ENCODE measurements around the gene PTPRZ1. TPM values are rescaled to one million over a fixed set of nuclear protein-coding genes. Genes with fewer than 3 reads are reported as not detected.

PTPRZ1 gene
- total and polyA plus RNA-seq, 10 of the 15 experiments (the other 5 are each of a cell fraction or from before 2014, with no cell fraction given): 0.05 to 0.21 (median 0.11) TPM; not detected in 7

DNA sequence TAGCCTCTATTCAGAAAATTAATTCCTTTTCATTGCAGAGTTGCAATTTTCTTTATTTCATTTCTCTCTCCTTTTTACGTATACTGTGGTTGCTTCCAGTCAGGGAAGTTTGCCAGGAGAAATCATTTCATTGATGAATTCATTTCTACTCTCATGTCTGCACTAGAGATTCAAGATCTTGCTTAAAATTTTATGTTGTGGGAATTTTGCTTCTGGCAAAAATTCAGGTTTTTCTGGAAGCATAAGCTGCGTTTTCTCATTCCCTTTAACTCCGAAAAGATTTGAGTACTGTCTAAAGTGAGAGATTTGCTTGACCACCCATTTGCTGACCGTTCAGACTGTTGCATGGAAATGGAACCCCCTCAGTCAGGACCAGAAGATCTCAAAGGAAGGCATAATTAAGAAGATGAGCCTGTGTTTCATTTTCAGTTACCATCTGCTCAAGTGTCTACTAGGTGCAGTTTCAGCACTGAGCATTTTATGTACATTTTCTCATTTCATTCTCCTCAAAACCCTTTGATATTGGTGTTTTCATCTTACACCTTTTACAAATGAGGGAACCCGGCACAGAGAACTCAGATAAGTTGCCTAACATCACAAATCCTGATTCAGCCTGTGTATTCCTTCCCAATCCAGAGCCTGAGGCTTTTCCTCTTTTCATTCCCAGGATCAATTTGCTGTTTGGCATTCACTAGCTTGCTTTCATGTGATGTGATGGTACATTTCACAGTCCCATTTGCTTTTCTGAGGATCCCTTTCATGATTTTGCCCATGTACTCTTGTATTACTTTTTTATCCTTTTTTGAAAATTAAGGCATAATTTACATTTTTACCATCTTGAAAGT lies 3.9 kb downstream of the PTPRZ1 start (continued):
- TF ChIP-seq, protein P1, sequence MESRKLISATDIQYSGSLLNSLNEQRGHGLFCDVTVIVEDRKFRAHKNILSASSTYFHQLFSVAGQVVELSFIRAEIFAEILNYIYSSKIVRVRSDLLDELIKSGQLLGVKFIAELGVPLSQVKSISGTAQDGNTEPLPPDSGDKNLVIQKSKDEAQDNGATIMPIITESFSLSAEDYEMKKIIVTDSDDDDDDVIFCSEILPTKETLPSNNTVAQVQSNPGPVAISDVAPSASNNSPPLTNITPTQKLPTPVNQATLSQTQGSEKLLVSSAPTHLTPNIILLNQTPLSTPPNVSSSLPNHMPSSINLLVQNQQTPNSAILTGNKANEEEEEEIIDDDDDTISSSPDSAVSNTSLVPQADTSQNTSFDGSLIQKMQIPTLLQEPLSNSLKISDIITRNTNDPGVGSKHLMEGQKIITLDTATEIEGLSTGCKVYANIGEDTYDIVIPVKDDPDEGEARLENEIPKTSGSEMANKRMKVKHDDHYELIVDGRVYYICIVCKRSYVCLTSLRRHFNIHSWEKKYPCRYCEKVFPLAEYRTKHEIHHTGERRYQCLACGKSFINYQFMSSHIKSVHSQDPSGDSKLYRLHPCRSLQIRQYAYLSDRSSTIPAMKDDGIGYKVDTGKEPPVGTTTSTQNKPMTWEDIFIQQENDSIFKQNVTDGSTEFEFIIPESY (IDR thresholded peaks at IDR 0.05): no peak
- TF ChIP-seq, protein P2, sequence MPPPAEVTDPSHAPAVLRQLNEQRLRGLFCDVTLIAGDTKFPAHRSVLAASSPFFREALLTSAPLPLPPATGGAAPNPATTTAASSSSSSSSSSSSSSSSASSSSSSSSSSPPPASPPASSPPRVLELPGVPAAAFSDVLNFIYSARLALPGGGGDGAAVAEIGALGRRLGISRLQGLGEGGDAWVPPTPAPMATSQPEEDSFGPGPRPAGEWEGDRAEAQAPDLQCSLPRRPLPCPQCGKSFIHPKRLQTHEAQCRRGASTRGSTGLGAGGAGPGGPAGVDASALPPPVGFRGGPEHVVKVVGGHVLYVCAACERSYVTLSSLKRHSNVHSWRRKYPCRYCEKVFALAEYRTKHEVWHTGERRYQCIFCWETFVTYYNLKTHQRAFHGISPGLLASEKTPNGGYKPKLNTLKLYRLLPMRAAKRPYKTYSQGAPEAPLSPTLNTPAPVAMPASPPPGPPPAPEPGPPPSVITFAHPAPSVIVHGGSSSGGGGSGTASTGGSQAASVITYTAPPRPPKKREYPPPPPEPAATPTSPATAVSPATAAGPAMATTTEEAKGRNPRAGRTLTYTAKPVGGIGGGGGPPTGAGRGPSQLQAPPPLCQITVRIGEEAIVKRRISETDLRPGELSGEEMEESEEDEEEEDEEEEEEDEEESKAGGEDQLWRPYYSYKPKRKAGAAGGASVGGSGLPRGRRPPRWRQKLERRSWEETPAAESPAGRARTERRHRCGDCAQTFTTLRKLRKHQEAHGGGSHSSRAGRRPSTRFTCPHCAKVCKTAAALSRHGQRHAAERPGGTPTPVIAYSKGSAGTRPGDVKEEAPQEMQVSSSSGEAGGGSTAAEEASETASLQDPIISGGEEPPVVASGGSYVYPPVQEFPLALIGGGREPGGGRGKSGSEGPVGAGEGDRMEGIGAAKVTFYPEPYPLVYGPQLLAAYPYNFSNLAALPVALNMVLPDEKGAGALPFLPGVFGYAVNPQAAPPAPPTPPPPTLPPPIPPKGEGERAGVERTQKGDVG (CRISPR knock-in tag; IDR thresholded peaks at IDR 0.05): no peak
- TF ChIP-seq KDM1A (IDR thresholded peaks at IDR 0.05; ENCODE audit: borderline replicate concordance): no peak
- TF ChIP-seq TAF1 (IDR thresholded peaks at IDR 0.05; ENCODE audit: borderline replicate concordance, low read depth, low read length): no peak

DNA sequence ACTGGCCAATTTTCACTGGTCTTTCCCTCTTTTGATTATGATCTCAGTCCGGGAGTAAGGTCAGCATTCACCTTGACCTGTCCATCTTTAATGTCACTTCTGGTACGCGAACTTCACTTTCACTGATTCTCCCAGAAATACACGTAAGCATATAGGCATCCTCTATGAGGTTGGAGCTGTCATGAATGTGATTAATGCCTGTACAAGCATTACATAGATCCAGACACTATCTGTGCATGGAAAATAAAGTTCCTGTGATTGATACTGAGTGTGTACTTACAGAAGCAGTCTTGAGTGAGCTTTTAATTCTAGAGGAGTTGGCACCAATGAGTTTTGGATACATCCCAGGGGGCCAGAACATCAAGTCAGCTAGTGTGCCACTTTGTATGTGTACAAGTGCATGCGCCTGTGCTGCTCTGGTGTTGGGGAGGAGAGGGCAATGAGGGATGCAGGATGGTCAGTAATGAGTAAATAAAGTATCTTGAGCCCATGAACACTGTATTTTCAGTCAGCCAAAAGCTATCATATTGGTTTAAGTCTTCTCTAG lies 6.0 kb downstream of the PTPRZ1 start:
- no peak for FAIRE-seq
- no peak overlapping the region for H3K9ac ChIP-seq (ENCODE audit: control insufficient read depth, insufficient read depth, low read length)
- SMC1A ChIA-PET (ENCODE audit: uncharacterized antibody, unreplicated experiment): interaction anchor here (1.0 kb wide), 1 partner anchor 10 kb away, joined by 3 read pairs; no protein-coding TSS in a partner anchor
- no peaks in the 10 kb centered on the region for H3K79me2 ChIP-seq (ENCODE audit: control insufficient read depth, insufficient read depth, low read length)
- 35% methylated on average over 5 of the region's 5 CpGs for WGBS (ENCODE audit: insufficient coverage, insufficient replicate concordance, low lambda C conversion rate, missing lambda C conversion rate)
- in situ Hi-C loops (cut with MboI) (no loop called here), intact Hi-C loops (cut with micrococcal nuclease; ENCODE audit: unreplicated experiment) (no loop called here)
- no peaks in the 10 kb centered on the region for H4K20me1 ChIP-seq (ENCODE audit: control insufficient read depth, insufficient read depth)
- H3K4me3 ChIP-seq: no peak overlapping the region
- no peak overlapping the region for H3K27ac ChIP-seq (ENCODE audit: control insufficient read depth, insufficient read depth)
- peaks cover 0 to 4% of the 10 kb centered on the region in 2 experiments; a peak in 2 of 4 replicates for H3K27me3 ChIP-seq (replicated peaks in 1 of 2; ENCODE audit: control insufficient read depth in 2 of 2, insufficient read depth in 2 of 2, low read length in 1 of 2)
- no TSS peak for BruUV-seq (replicated peaks)
- H2AFZ ChIP-seq (ENCODE audit: control insufficient read depth, low read depth, low read length): no peak overlapping the region
- H3K4me2 ChIP-seq (ENCODE audit: control insufficient read depth, insufficient read depth): no peak overlapping the region
- ATAC-seq: no peak
- H3K4me1 ChIP-seq (ENCODE audit: control insufficient read depth, insufficient read depth, low read length): no peaks in the 10 kb centered on the region
- no peaks in the 10 kb centered on the region for H3K9me3 ChIP-seq (replicated peaks; ENCODE audit: control insufficient read depth, insufficient read depth, low read length)
- H3K36me3 ChIP-seq (ENCODE audit: control insufficient read depth in 2 of 2, insufficient read depth in 2 of 2, low read length in 1 of 2): no peaks in the 10 kb centered on the region
- RAD21 ChIA-PET (ENCODE audit: unreplicated experiment): no interaction called here
- TF ChIP-seq, protein P3, sequence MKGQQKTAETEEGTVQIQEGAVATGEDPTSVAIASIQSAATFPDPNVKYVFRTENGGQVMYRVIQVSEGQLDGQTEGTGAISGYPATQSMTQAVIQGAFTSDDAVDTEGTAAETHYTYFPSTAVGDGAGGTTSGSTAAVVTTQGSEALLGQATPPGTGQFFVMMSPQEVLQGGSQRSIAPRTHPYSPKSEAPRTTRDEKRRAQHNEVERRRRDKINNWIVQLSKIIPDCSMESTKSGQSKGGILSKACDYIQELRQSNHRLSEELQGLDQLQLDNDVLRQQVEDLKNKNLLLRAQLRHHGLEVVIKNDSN (IDR thresholded peaks at IDR 0.05; ENCODE audit: borderline replicate concordance, extremely low read length, insufficient read depth, low read depth, low read length): no peak
- TF ChIP-seq JUNB (IDR thresholded peaks at IDR 0.05) (no peak), ATF7 (IDR thresholded peaks at IDR 0.05; ENCODE audit: low read depth) (no peak), YY1 (IDR thresholded peaks at IDR 0.05; ENCODE audit: low read depth, low read length) (no peak), BACH1 (IDR thresholded peaks at IDR 0.05; ENCODE audit: borderline replicate concordance) (no peak), EP300 (IDR thresholded peaks at IDR 0.05; ENCODE audit: borderline replicate concordance in 1 of 2, control insufficient read depth in 1 of 2, low read depth in 2 of 2, low read length in 2 of 2) (no peak), NR2C2 (IDR thresholded peaks at IDR 0.05; ENCODE audit: borderline replicate concordance, control insufficient read depth, insufficient read length, low read depth) (no peak), CREB1 (IDR thresholded peaks at IDR 0.05; ENCODE audit: low read depth) (no peak)
- TF ChIP-seq, protein P4, sequence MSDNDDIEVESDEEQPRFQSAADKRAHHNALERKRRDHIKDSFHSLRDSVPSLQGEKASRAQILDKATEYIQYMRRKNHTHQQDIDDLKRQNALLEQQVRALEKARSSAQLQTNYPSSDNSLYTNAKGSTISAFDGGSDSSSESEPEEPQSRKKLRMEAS (IDR thresholded peaks at IDR 0.05; ENCODE audit: low read depth, low read length): no peak
- no peak for DNase-seq (ENCODE audit: low read depth, low spot score)
- CTCF ChIA-PET: no interaction called here
- POLR2A ChIA-PET: no interaction called here

Measured in GM12878 (cell line).